ENCODE results near the gene RASSF4.

- no peak for TF ChIP-seq CTCF (IDR thresholded peaks at IDR 0.05)
- TF ChIP-seq POLR2A (IDR thresholded peaks at IDR 0.05): no peak
- TF ChIP-seq POLR2AphosphoS5 (IDR thresholded peaks at IDR 0.05; ENCODE audit: insufficient read depth in 1 of 2, low read depth in 1 of 2): no peak
These were observed 12.5 kb downstream of the RASSF4 start for GRCh38 chr10:44971935-44972757.
